ENCODE measurements around the gene CD163L1. TPM values are rescaled to one million over a fixed set of nuclear protein-coding genes. Genes with fewer than 3 reads are reported as not detected.

The CD163L1 gene
- total RNA-seq, 1 experiment from 2014 or later, result 1.2 TPM

- DNase-seq (ENCODE audit: low spot score), result no peak
These were observed 119.8 kb downstream of the CD163L1 start for GRCh38 chr12:7324176-7324575.

GRCh38 chr12:7322599-7322998 lies 121.4 kb downstream of the CD163L1 start:
- no peak for DNase-seq (ENCODE audit: low spot score)

GRCh38 chr12:7321624-7322023 lies 122.3 kb downstream of the CD163L1 start:
- no peak for DNase-seq (ENCODE audit: low spot score)

- peak; percentile 39 for DNase-seq (ENCODE audit: low spot score)
These were observed 124.0 kb downstream of the CD163L1 start for GRCh38 chr12:7319930-7320329.

- no peak for DNase-seq (ENCODE audit: low spot score)
These were observed 133.9 kb downstream of the CD163L1 start for GRCh38 chr12:7310070-7310469.

Other genes with a start within 250 kb of the CD163L1 start
- gene ACSM4, start 140.1 kb downstream of the CD163L1 start, total RNA-seq (2014; rRNA removed; shearing (Covaris generic)), result not detected in 2 replicates
- gene CD163, start 59.6 kb upstream of the CD163L1 start, total RNA-seq (2014; rRNA removed; shearing (Covaris generic)), result not detected in 2 replicates
- gene APOBEC1, start 221.8 kb upstream of the CD163L1 start, total RNA-seq (2014; rRNA removed; shearing (Covaris generic)), result 0.10 and 0.48 TPM in 2 replicates